GM23248 (cell line): ENCODE results near the gene METTL22. TPM values are rescaled to one million over a fixed set of nuclear protein-coding genes. Genes with fewer than 3 reads are reported as not detected.
"Not testable (repeated sequence)": the region's sequence is repeated elsewhere in the genome, so short reads cannot be mapped to it uniquely, and the experiment has no call there.

Experiments
- DNase-seq: peaks from one replicate; pipeline ENCODE4 v3.0.0-alpha.2; 2015
- H2AFZ ChIP-seq: fragments of 200-600 bp; sonication (generic); 2 replicates; pipeline ENCODE4 v1.6.1; 2016; ENCODE audit warnings: antibody characterized with exemption
- H3F3A ChIP-seq: fragments of 200-600 bp; sonication (generic); 2 replicates; pipeline ENCODE4 v1.6.1; 2016; ENCODE audit warnings: mild to moderate bottlenecking, antibody characterized with exemption, mixed run types; ENCODE audit not compliant: insufficient read depth
- H3K27ac ChIP-seq: fragments of 200-600 bp; sonication (generic); 2 replicates; pipeline ENCODE4 v1.5.1; 2016; ENCODE audit warnings: mild to moderate bottlenecking
- H3K27me3 ChIP-seq: fragments of 200-600 bp; sonication (generic); replicated peaks from 2 replicates; pipeline ENCODE4 v1.6.1; 2016; ENCODE audit warnings: mild to moderate bottlenecking; ENCODE audit not compliant: insufficient read depth
- H3K36me3 ChIP-seq: fragments of 200-600 bp; sonication (generic); 2 replicates; pipeline ENCODE4 v1.6.1; 2016; ENCODE audit warnings: low read depth, mild to moderate bottlenecking
- H3K4me1 ChIP-seq: fragments of 200-600 bp; sonication (generic); 2 replicates; pipeline ENCODE4 v1.6.1; 2016; ENCODE audit warnings: mild to moderate bottlenecking; ENCODE audit not compliant: insufficient read depth
- H3K4me2 ChIP-seq: fragments of 200-600 bp; sonication (generic); one replicate; pipeline ENCODE4 v1.6.1; 2016; ENCODE audit warnings: mild to moderate bottlenecking; ENCODE audit not compliant: unreplicated experiment
- H3K4me3 ChIP-seq: fragments of 200-600 bp; sonication (generic); 2 replicates; pipeline ENCODE4 v1.5.1; 2016; ENCODE audit warnings: mild to moderate bottlenecking
- H3K79me2 ChIP-seq: fragments of 200-600 bp; sonication (generic); 2 replicates; pipeline ENCODE4 v1.6.1; 2016; ENCODE audit warnings: mild to moderate bottlenecking; ENCODE audit not compliant: insufficient read depth
- H3K9ac ChIP-seq: fragments of 200-600 bp; sonication (generic); 2 replicates; pipeline ENCODE4 v1.6.1; 2016; ENCODE audit warnings: mild to moderate bottlenecking
- H3K9me2 ChIP-seq: fragments of 200-600 bp; sonication (generic); 2 replicates; pipeline ENCODE4 v1.6.1; 2016; ENCODE audit warnings: mixed run types, mild to moderate bottlenecking, moderate library complexity; ENCODE audit not compliant: insufficient read depth
- H3K9me3 ChIP-seq: fragments of 200-600 bp; sonication (generic); one replicate; pipeline ENCODE4 v1.6.1; 2017; ENCODE audit warnings: low read depth
- H4K20me1 ChIP-seq: fragments of 200-600 bp; sonication (generic); 2 replicates; pipeline ENCODE4 v1.6.0; 2016; ENCODE audit not compliant: insufficient read depth
- EZH2 ChIP-seq: fragments of 200-600 bp; sonication (generic); IDR thresholded peaks from 2 replicates; pipeline ENCODE4 v1.6.1; 2018; ENCODE audit warnings: antibody characterized with exemption, mild to moderate bottlenecking; ENCODE audit not compliant: insufficient read depth, poor library complexity, severe bottlenecking
- EZH2phosphoT487 ChIP-seq: fragments of 200-600 bp; sonication (generic); IDR thresholded peaks from 2 replicates; pipeline ENCODE4 v1.6.1; 2018; ENCODE audit warnings: antibody characterized with exemption, moderate library complexity, mild to moderate bottlenecking, low read depth; ENCODE audit not compliant: insufficient read depth
- WGBS, 2 experiments: methylation state at CpG; one replicate each; pipeline ENCODE4 v1.1.6; 2015 to 2017; ENCODE audit warnings: low lambda C conversion rate in 2 of 2, low coverage in 1 of 2; ENCODE audit errors: missing lambda C conversion rate in 2 of 2; 5-methylcytosine and 5-hydroxymethylcytosine counted together
- in situ Hi-C: fragments of 300-500 bp; cut with MboI; formaldehyde crosslinking; loops from 2 replicates; pipeline ENCODE4 v1.15.0; 2020
- polyA plus RNA-seq: library from polyadenylated mRNA; unstranded; fragments of >200 nt; fragmentation: Nextera tagmentation; extraction: Ambion mirVana; gene quantifications from 2 replicates; pipeline ENCODE4 v1.2.1, GENCODE V29; 2016
- total RNA-seq: library from RNA; depleted of rRNA; stranded (reverse); fragments of >200 nt; shearing (Covaris generic); gene quantifications from 2 replicates; pipeline ENCODE4 v1.2.3, GENCODE V29; 2014

METTL22 gene
- total and polyA plus RNA-seq, 2 experiments from 2014 or later = 36.9 to 46.1 TPM

DNA sequence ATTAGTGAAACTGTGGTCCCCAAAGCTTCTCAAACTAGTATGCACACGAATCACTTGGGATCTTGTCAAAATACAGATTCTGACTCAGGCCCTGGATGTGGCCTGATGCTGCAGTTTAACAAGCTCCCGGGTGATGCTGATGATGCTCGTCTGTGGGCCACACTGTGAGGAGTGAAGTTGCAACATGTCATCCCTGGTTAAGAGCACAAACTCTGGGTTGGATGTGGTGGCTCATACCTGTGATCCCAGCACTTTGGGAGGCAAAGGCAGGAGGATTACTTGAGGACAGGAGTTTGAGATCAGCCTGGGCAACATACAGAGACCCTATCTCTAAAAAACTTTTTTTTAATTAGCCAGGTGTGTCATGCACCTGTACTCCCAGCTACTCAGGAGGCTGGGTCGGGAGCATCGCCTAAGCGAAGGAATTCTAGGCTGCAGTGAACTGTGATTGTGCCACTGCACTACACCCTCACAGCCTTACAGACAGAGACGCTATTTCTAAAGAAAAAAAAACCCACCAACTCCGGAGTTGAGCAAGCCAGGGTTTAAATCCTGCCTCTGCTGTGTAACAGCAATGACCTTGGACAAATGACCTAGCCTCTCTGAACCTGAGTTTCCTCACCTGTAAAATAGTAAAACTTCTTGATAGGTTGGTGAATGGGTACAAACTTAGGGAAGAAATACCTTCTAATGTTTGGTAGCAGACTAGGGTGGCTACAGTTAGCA, 28.5 kb downstream of the METTL22 start:
- H3K27me3 ChIP-seq = no peaks in the 10 kb centered on the region
- no peaks in the 10 kb centered on the region for H3K9me3 ChIP-seq
- no peaks in the 10 kb centered on the region for H3F3A ChIP-seq
- H3K9me2 ChIP-seq = no peaks in the 10 kb centered on the region
- H3K79me2 ChIP-seq = no peaks in the 10 kb centered on the region
- H3K36me3 ChIP-seq = peaks cover 9% of the 10 kb centered on the region; the same call in 1 of the 2 replicates
- H3K4me1 ChIP-seq = no peaks in the 10 kb centered on the region
- H3K4me2 ChIP-seq = no peak overlapping the region
- H4K20me1 ChIP-seq = no peaks in the 10 kb centered on the region
- TF ChIP-seq EZH2 = no peak
- TF ChIP-seq EZH2phosphoT487 = no peak
- no peak overlapping the region for H2AFZ ChIP-seq
- no peak overlapping the region for H3K9ac ChIP-seq
- in situ Hi-C loops = loop anchor here (10.0 kb wide), 1 partner anchor 235 kb away; the partner anchor contains the start of gene LITAFD
- no peak overlapping the region for H3K4me3 ChIP-seq
- 79 to 84% methylated on average over 8 of the region's 8 CpGs for WGBS, 2 experiments
- peak; percentile 14 for DNase-seq
- no peak overlapping the region for H3K27ac ChIP-seq

DNA sequence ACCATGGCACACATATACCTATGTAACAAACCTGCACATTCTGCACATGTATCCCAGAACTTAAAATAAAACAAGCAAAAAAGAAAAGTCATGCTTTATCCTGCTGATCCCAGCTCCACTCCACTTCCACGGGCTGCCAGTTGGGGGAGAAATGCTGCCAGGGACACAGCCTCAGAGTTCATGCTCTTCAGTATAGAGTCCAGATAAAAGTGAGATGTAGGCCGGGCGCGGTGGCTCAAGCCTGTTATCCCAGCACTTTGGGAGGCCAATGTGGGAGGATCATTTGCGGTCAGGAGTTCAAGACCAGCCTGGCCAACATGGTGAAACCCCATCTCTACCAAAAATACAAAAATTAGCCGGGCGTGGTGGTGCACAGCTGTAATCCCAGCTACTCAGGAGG, 30.5 kb downstream of the METTL22 start:
- not testable (repeated sequence) for H3F3A ChIP-seq, H3K4me1 ChIP-seq, H4K20me1 ChIP-seq, H3K36me3 ChIP-seq, H3K79me2 ChIP-seq, H3K9me3 ChIP-seq, H3K4me2 ChIP-seq, H3K27me3 ChIP-seq, H3K27ac ChIP-seq, H2AFZ ChIP-seq, H3K9ac ChIP-seq, H3K4me3 ChIP-seq, H3K9me2 ChIP-seq
- in situ Hi-C loops = loop anchor here (10.0 kb wide), 1 partner anchor 233 kb away; the partner anchor contains the start of gene LITAFD
- peak; percentile 40 for DNase-seq
- WGBS, 2 experiments = 55 to 70% methylated on average over 6 to 7 of the region's 7 CpGs

DNA sequence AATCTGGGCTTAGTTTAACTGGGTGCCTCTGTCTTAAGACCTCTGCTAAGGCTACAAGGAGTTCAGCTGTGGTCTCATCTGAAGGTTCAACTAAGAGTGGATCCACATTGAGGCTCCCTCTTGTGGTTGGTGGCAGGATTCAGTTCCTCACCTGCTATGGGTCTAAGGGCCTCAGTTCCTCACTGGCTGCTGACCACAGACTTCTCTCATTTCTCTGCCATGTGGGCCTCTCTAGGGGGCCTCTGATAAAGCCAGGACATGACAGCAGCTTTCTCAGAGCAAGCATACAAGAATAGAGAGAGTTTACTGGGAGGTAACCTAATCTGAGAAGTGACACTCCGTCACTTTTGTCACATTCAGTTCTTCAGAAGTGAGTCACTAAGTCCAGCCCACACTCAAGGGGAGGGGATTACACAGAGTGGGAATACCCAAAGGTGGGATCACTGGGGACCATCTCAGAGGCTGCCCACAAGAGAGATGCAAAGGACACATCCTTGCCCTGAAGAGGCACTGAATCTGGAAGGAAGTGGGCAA, 33.8 kb downstream of the METTL22 start:
- Histone ChIP-seq H3K4me2 (no peak overlapping the region), H3F3A (no peaks in the 10 kb centered on the region), H3K27me3 (no peaks in the 10 kb centered on the region), H3K9ac (no peak overlapping the region), H4K20me1 (no peaks in the 10 kb centered on the region), H3K4me3 (no peak overlapping the region), H3K27ac (no peak overlapping the region), H3K9me2 (no peaks in the 10 kb centered on the region), H3K79me2 (no peaks in the 10 kb centered on the region), H2AFZ (no peak overlapping the region), H3K36me3 (no peaks in the 10 kb centered on the region), H3K4me1 (no peaks in the 10 kb centered on the region), H3K9me3 (no peaks in the 10 kb centered on the region)
- in situ Hi-C loops = loop anchor here (10.0 kb wide), 1 partner anchor 230 kb away; the partner anchor contains the start of gene LITAFD
- WGBS, 2 experiments = 91 to 100% methylated on average over 1 of the region's 1 CpG
- TF ChIP-seq EZH2phosphoT487 (no peak), EZH2 (no peak)
- DNase-seq = peak; percentile 48

DNA sequence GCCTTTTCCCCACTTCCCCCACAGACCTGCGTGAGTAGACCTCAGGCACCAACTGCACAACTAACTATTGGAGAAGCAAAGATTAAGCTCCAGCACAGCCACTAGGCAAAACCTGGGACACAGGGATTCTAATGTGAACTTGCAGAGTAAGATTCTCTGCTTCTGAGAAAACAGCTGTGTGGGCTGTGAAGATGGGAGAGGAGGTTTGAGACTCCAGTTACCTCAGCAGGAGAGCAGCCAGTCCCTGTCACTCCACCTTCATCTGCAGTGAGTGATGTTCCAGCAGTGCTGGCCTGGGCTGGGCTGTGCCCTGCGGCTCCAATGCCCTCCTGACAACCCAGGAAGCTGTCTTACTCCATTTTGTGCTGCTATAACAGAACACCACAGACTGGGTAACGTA, 34.9 kb downstream of the METTL22 start:
- 23 to 31% methylated on average over 3 of the region's 3 CpGs for WGBS, 2 experiments
- in situ Hi-C loops = loop anchor here (10.0 kb wide), 1 partner anchor 228 kb away; the partner anchor contains the start of gene LITAFD
- TF ChIP-seq EZH2phosphoT487 (no peak), EZH2 (no peak)
- Histone ChIP-seq H3K79me2 (no peaks in the 10 kb centered on the region), H3K27me3 (no peaks in the 10 kb centered on the region), H3K9me2 (no peaks in the 10 kb centered on the region), H3K9me3 (no peaks in the 10 kb centered on the region), H3K27ac (no peak overlapping the region), H3K4me3 (no peak overlapping the region), H2AFZ (no peak overlapping the region), H3K4me2 (no peak overlapping the region), H3K9ac (no peak overlapping the region), H3K4me1 (no peaks in the 10 kb centered on the region), H3F3A (no peaks in the 10 kb centered on the region), H3K36me3 (no peaks in the 10 kb centered on the region), H4K20me1 (no peaks in the 10 kb centered on the region)
- DNase-seq = no peak
